ENCODE results near the gene SLC46A1.

- TF ChIP-seq POLR2A (IDR thresholded peaks at IDR 0.05; ENCODE audit: control extremely low read depth in 1 of 2, low read depth in 2 of 2, low read length in 2 of 2): no peak
- TF ChIP-seq EP300 (IDR thresholded peaks at IDR 0.05; ENCODE audit: borderline replicate concordance in 1 of 2, low read depth in 2 of 2, low read length in 2 of 2): peak in 1 of 2 experiments; percentile 19; a peak in 1 of 3 replicates
- TF ChIP-seq SRF (IDR thresholded peaks at IDR 0.05; ENCODE audit: low read depth, low read length): 0 out of 2 replicates have a peak, but pooled peaks have one; percentile 2
- TF ChIP-seq, protein P1, sequence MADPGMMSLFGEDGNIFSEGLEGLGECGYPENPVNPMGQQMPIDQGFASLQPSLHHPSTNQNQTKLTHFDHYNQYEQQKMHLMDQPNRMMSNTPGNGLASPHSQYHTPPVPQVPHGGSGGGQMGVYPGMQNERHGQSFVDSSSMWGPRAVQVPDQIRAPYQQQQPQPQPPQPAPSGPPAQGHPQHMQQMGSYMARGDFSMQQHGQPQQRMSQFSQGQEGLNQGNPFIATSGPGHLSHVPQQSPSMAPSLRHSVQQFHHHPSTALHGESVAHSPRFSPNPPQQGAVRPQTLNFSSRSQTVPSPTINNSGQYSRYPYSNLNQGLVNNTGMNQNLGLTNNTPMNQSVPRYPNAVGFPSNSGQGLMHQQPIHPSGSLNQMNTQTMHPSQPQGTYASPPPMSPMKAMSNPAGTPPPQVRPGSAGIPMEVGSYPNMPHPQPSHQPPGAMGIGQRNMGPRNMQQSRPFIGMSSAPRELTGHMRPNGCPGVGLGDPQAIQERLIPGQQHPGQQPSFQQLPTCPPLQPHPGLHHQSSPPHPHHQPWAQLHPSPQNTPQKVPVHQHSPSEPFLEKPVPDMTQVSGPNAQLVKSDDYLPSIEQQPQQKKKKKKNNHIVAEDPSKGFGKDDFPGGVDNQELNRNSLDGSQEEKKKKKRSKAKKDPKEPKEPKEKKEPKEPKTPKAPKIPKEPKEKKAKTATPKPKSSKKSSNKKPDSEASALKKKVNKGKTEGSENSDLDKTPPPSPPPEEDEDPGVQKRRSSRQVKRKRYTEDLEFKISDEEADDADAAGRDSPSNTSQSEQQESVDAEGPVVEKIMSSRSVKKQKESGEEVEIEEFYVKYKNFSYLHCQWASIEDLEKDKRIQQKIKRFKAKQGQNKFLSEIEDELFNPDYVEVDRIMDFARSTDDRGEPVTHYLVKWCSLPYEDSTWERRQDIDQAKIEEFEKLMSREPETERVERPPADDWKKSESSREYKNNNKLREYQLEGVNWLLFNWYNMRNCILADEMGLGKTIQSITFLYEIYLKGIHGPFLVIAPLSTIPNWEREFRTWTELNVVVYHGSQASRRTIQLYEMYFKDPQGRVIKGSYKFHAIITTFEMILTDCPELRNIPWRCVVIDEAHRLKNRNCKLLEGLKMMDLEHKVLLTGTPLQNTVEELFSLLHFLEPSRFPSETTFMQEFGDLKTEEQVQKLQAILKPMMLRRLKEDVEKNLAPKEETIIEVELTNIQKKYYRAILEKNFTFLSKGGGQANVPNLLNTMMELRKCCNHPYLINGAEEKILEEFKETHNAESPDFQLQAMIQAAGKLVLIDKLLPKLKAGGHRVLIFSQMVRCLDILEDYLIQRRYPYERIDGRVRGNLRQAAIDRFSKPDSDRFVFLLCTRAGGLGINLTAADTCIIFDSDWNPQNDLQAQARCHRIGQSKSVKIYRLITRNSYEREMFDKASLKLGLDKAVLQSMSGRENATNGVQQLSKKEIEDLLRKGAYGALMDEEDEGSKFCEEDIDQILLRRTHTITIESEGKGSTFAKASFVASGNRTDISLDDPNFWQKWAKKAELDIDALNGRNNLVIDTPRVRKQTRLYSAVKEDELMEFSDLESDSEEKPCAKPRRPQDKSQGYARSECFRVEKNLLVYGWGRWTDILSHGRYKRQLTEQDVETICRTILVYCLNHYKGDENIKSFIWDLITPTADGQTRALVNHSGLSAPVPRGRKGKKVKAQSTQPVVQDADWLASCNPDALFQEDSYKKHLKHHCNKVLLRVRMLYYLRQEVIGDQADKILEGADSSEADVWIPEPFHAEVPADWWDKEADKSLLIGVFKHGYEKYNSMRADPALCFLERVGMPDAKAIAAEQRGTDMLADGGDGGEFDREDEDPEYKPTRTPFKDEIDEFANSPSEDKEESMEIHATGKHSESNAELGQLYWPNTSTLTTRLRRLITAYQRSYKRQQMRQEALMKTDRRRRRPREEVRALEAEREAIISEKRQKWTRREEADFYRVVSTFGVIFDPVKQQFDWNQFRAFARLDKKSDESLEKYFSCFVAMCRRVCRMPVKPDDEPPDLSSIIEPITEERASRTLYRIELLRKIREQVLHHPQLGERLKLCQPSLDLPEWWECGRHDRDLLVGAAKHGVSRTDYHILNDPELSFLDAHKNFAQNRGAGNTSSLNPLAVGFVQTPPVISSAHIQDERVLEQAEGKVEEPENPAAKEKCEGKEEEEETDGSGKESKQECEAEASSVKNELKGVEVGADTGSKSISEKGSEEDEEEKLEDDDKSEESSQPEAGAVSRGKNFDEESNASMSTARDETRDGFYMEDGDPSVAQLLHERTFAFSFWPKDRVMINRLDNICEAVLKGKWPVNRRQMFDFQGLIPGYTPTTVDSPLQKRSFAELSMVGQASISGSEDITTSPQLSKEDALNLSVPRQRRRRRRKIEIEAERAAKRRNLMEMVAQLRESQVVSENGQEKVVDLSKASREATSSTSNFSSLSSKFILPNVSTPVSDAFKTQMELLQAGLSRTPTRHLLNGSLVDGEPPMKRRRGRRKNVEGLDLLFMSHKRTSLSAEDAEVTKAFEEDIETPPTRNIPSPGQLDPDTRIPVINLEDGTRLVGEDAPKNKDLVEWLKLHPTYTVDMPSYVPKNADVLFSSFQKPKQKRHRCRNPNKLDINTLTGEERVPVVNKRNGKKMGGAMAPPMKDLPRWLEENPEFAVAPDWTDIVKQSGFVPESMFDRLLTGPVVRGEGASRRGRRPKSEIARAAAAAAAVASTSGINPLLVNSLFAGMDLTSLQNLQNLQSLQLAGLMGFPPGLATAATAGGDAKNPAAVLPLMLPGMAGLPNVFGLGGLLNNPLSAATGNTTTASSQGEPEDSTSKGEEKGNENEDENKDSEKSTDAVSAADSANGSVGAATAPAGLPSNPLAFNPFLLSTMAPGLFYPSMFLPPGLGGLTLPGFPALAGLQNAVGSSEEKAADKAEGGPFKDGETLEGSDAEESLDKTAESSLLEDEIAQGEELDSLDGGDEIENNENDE (IDR thresholded peaks at IDR 0.05; ENCODE audit: insufficient replicate concordance, low read length): no peak
- peak; percentile 98 for TF ChIP-seq E2F6 (IDR thresholded peaks at IDR 0.05)
- peak; percentile 75; the same call in 1 of the 2 replicates for TF ChIP-seq GABPA (IDR thresholded peaks at IDR 0.05; ENCODE audit: borderline replicate concordance, insufficient read depth, low read length)
- no peak for TF ChIP-seq BCL11A (IDR thresholded peaks at IDR 0.05; ENCODE audit: low read depth in 2 of 2, low read length in 2 of 2)
- TF ChIP-seq, protein P2, sequence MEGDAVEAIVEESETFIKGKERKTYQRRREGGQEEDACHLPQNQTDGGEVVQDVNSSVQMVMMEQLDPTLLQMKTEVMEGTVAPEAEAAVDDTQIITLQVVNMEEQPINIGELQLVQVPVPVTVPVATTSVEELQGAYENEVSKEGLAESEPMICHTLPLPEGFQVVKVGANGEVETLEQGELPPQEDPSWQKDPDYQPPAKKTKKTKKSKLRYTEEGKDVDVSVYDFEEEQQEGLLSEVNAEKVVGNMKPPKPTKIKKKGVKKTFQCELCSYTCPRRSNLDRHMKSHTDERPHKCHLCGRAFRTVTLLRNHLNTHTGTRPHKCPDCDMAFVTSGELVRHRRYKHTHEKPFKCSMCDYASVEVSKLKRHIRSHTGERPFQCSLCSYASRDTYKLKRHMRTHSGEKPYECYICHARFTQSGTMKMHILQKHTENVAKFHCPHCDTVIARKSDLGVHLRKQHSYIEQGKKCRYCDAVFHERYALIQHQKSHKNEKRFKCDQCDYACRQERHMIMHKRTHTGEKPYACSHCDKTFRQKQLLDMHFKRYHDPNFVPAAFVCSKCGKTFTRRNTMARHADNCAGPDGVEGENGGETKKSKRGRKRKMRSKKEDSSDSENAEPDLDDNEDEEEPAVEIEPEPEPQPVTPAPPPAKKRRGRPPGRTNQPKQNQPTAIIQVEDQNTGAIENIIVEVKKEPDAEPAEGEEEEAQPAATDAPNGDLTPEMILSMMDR (IDR thresholded peaks at IDR 0.05; ENCODE audit: control extremely low read depth in 1 of 3, insufficient read depth in 1 of 3, low read depth in 1 of 3, low read length in 3 of 3): peak; percentile 79 to 94 (median 88)
- TF ChIP-seq, protein P3, sequence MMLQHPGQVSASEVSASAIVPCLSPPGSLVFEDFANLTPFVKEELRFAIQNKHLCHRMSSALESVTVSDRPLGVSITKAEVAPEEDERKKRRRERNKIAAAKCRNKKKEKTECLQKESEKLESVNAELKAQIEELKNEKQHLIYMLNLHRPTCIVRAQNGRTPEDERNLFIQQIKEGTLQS (IDR thresholded peaks at IDR 0.05; ENCODE audit: insufficient read depth, low read depth, low read length): no peak
- TF ChIP-seq POLR2AphosphoS5 (IDR thresholded peaks at IDR 0.05; ENCODE audit: low read depth, low read length): no peak
- peak; percentile 79 to 86 for TF ChIP-seq RAD21 (IDR thresholded peaks at IDR 0.05 in 1 of 2, conservative IDR thresholded peaks at IDR 0.05 in 1 of 2; ENCODE audit: low read depth in 2 of 2, low read length in 2 of 2)
- peak; percentile 59; the same call in 1 of the 2 replicates for TF ChIP-seq SUZ12 (IDR thresholded peaks at IDR 0.05; ENCODE audit: low read length)
These were observed 24.7 kb downstream of the SLC46A1 start for GRCh38 chr17:28381141-28381825.
